ENCODE results near the gene PTPRN2.
"Not testable (repeated sequence)": the region's sequence is repeated elsewhere in the genome, so short reads cannot be mapped to it uniquely, and the experiment has no call there.

Gene PTPRN2

GRCh38 chr7:157981778-157982177 lies 605.8 kb downstream of the PTPRN2 start:
- in situ Hi-C loops (cut with MboI; ENCODE audit: low pct_unique_long_range_greater_than_20kb, low sequenced_read_pairs): no loop called here
- DNase-seq: no peak

- no peak for DNase-seq
- in situ Hi-C loops (cut with MboI; ENCODE audit: low pct_unique_long_range_greater_than_20kb, low sequenced_read_pairs): no loop called here
Measured at GRCh38 chr7:157980774-157981173, 606.8 kb downstream of the PTPRN2 start.

GRCh38 chr7:157980341-157980731 lies 607.3 kb downstream of the PTPRN2 start:
- DNase-seq; in situ Hi-C loops (cut with MboI; ENCODE audit: low pct_unique_long_range_greater_than_20kb, low sequenced_read_pairs): not testable (repeated sequence)

GRCh38 chr7:157979636-157980340 lies 607.8 kb downstream of the PTPRN2 start:
- in situ Hi-C loops (cut with MboI; ENCODE audit: low pct_unique_long_range_greater_than_20kb, low sequenced_read_pairs): no loop called here
- no peak for DNase-seq

- no peak for DNase-seq
- in situ Hi-C loops (cut with MboI; ENCODE audit: low pct_unique_long_range_greater_than_20kb, low sequenced_read_pairs): no loop called here
Measured at GRCh38 chr7:157978766-157979165, 608.9 kb downstream of the PTPRN2 start.

GRCh38 chr7:157977717-157978496 lies 609.7 kb downstream of the PTPRN2 start:
- in situ Hi-C loops (cut with MboI; ENCODE audit: low pct_unique_long_range_greater_than_20kb, low sequenced_read_pairs): no loop called here
- no peak for DNase-seq

GRCh38 chr7:157977306-157977705 lies 610.3 kb downstream of the PTPRN2 start:
- in situ Hi-C loops (cut with MboI; ENCODE audit: low pct_unique_long_range_greater_than_20kb, low sequenced_read_pairs): no loop called here
- DNase-seq: no peak

GRCh38 chr7:157976406-157976805 lies 611.2 kb downstream of the PTPRN2 start:
- in situ Hi-C loops (cut with MboI; ENCODE audit: low pct_unique_long_range_greater_than_20kb, low sequenced_read_pairs): no loop called here

GRCh38 chr7:157975401-157976372 lies 611.9 kb downstream of the PTPRN2 start:
- in situ Hi-C loops (cut with MboI; ENCODE audit: low pct_unique_long_range_greater_than_20kb, low sequenced_read_pairs): no loop called here
- no peak for DNase-seq

More at GRCh38 chr7:157976406-157976805, 611.2 kb downstream of the PTPRN2 start:
- DNase-seq: no peak

GRCh38 chr7:157974678-157975230 lies 612.9 kb downstream of the PTPRN2 start:
- no peak for DNase-seq
- in situ Hi-C loops (cut with MboI; ENCODE audit: low pct_unique_long_range_greater_than_20kb, low sequenced_read_pairs): no loop called here

- no peak for DNase-seq
- in situ Hi-C loops (cut with MboI; ENCODE audit: low pct_unique_long_range_greater_than_20kb, low sequenced_read_pairs): no loop called here
Measured at GRCh38 chr7:157973971-157974677, 613.5 kb downstream of the PTPRN2 start.

GRCh38 chr7:157972914-157973313 lies 614.7 kb downstream of the PTPRN2 start:
- no peak for DNase-seq
- in situ Hi-C loops (cut with MboI; ENCODE audit: low pct_unique_long_range_greater_than_20kb, low sequenced_read_pairs): no loop called here

- in situ Hi-C loops (cut with MboI; ENCODE audit: low pct_unique_long_range_greater_than_20kb, low sequenced_read_pairs): no loop called here
- no peak for DNase-seq
Measured at GRCh38 chr7:157971501-157971900, 616.1 kb downstream of the PTPRN2 start.

GRCh38 chr7:157970744-157971143 lies 616.9 kb downstream of the PTPRN2 start:
- no peak for DNase-seq
- in situ Hi-C loops (cut with MboI; ENCODE audit: low pct_unique_long_range_greater_than_20kb, low sequenced_read_pairs): no loop called here

GRCh38 chr7:157969995-157970394 lies 617.6 kb downstream of the PTPRN2 start:
- in situ Hi-C loops (cut with MboI; ENCODE audit: low pct_unique_long_range_greater_than_20kb, low sequenced_read_pairs): no loop called here
- no peak for DNase-seq

GRCh38 chr7:157966490-157966889 lies 621.1 kb downstream of the PTPRN2 start:
- DNase-seq: no peak
- in situ Hi-C loops (cut with MboI; ENCODE audit: low pct_unique_long_range_greater_than_20kb, low sequenced_read_pairs): no loop called here

GRCh38 chr7:157964521-157964920 lies 623.1 kb downstream of the PTPRN2 start:
- no peak for DNase-seq
- in situ Hi-C loops (cut with MboI; ENCODE audit: low pct_unique_long_range_greater_than_20kb, low sequenced_read_pairs): no loop called here

GRCh38 chr7:157964016-157964415 lies 623.6 kb downstream of the PTPRN2 start:
- in situ Hi-C loops (cut with MboI; ENCODE audit: low pct_unique_long_range_greater_than_20kb, low sequenced_read_pairs): no loop called here

GRCh38 chr7:157963526-157963925 lies 624.1 kb downstream of the PTPRN2 start:
- DNase-seq: no peak
- in situ Hi-C loops (cut with MboI; ENCODE audit: low pct_unique_long_range_greater_than_20kb, low sequenced_read_pairs): no loop called here

More at GRCh38 chr7:157964016-157964415, 623.6 kb downstream of the PTPRN2 start:
- DNase-seq: no peak
